CD4-positive, alpha-beta T cell treated with Interleukin-6 at 100 ng/mL for 8 hours (primary cell): Measurements from ENCODE around the gene H2AZ1.
A peak's percentile ranks its signal among the peaks of the same experiment; 100 is the strongest.
"Not testable (repeated sequence)": the region's sequence is repeated elsewhere in the genome, so short reads cannot be mapped to it uniquely, and the experiment has no call there.

Experiments used
- DNase-seq: peaks from one replicate; pipeline ENCODE4 v3.0.0-alpha.2; 2020; ENCODE audit warnings: mixed read lengths, low spot score

The H2AZ1 gene

DNA sequence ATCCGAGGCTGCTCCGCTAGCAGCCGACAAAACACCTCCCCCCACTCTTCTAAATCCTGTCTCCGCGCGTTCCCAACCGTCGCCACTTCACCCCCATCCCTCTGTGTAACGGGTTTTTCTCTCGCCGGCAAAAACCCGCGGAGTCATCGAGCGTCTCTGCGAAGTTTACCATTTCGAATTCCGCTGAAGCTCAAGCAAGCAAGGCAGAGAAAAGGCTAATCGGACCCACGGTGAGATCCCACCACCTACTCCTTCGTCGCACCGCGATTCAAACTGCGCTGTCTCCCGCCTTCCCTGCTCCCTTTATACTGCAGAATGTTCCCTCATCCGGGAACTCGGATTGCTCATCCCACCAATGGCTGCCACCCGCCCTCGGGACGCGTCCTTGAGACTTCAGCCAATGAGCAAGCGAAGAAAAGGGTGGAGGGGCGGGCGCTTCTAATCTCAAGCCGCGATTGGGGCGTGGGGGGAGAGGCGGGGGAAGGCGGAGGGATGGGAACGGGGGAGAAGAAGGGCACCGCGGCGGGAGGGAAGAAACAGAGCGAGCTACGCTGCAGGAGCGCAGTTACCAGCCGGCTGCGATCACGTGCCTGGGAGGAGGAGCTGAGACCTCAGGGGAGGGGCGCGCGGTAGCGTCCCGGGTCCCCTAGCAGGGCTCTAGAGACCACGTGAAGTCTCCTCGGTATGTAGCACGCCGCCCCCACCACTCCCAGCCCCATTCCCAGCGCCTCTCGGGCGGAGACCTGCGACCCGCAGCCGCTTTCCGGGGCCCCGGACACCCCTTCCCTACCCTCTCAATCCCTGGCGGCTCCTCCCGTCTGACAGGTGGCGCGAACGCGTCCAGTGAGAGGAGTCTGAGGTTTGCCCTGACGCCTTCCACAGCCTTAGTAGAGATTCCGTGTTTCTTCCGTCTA, at the start of gene H2AZ1:
Gene H2AZ1 (minus strand): TSS at position 277 of the 914 bp plus-strand sequence. CDS start 105 bp downstream, at position 172.
- DNase-seq = peak; percentile 98

DNA sequence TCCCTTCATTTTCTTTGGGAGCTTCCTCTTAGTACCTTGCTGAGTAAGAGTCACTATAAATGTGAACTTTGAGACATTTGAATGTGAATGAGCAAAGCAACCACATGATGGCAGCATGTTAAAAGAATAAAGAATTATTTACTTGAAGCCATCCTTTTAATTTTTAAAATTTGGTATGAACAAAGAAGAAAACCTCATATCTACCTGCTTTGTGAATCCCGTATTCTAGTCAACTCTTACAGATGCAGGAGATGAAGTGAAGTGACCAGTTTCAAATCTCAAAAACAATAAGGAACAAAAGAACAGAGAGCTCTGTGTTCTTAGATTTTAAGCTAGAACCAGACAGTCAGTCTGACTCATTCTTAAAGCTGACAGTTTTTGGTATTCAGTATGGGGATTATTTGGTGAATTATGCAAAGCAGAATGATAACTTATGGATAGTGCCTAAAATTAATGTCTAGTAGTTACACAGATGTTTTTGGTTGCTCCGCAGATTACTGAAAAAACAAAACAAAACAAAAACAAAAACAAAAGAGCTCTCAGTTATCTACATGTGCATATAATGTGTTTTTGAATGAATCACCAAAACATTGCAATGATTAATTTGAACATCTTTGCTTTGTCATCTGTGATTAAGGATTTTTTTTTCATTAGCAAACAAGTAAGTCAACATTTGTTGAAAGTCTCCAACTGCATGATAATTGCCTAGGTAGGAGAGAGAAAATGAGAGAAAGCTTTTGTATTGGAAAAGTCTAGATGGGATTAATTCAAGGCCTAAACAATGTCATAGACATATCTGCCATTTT, 48.2 kb upstream of the H2AZ1 start:
- DNase-seq = no peak

DNA sequence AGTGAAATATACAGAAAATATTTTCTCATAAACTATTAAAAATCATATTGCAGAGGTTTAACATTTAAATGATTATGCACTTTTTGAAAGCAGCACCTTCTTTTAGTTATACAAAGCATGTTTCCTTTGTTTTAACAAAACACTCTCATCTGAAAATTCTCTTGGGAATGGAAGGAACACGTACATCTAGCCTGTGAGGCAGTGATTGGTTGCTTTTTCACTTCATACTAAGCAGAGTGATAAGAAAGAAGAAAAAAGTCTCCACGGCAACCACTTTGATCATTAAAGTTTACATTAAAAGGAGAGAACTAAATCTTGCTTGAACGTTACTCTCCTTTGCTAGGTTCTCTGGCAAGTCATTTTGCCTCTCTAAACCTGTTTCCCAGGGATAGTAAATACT, 41.7 kb upstream of the H2AZ1 start:
- no peak for DNase-seq

DNA sequence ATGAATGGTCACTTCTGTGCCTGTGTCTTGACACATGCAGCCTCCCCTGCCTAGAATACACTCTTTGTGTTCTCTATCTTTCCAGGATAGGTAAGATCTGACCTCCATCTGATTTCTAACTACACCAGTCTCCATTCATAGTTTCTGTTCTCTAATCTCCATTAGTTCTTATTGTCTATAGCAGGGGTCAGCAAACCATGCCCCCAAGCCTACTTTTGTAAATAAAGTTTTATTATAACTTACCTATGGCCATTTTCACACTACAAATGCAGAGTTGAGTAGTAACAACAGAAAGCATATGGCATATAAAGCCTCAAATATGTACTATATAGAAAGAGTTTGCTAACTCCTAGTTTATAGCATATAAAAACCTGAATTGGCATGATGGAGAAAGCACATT, 37.6 kb upstream of the H2AZ1 start:
- DNase-seq = no peak

DNA sequence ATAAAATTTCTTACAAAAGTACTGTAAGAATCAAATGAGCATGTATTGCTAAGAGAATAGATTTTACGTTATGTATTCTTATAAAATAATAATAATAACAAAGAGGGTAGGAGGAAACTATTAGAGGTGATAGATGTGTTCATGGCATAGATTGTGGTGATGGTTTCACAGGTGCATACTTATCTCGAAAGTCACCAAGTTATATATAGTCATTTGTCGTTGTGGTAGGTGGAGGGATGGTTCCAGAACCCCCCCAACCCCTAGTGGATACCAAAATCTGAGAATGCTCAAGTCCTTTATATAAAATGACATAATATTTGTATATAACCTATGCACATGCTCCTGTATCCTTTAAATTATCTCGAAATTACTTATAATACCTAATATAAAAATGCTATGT, 36.7 kb upstream of the H2AZ1 start:
- no peak for DNase-seq

DNA sequence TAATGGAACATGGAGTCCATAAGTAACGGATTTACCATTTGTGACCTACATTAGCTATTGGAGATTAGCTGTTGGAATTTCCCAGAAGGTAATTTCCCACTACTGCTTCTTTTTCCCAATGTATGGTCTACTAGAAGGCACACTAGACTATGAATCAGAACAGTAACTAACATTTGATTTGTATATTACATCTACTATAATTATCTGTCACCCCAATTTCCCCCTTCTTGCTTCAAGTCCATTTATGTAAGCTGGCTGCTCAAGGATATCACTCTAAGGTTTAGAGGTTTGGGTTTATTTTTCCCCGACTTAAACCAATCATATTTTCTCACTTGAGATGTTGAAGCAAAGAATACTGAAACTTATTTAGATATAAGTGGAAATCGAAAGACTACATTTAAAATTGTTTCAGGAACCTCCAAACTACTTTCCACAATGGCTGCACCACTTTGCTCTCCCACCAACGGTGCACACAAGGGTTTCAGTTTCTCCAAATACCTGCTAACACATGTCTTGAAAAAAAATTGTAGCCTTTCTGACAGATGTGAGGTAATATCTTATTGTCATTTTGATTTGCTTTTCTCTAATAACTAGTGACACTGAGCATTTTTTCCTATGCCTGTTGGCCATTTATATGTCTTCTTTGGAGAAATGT, 33.3 kb upstream of the H2AZ1 start:
- DNase-seq = no peak

DNA sequence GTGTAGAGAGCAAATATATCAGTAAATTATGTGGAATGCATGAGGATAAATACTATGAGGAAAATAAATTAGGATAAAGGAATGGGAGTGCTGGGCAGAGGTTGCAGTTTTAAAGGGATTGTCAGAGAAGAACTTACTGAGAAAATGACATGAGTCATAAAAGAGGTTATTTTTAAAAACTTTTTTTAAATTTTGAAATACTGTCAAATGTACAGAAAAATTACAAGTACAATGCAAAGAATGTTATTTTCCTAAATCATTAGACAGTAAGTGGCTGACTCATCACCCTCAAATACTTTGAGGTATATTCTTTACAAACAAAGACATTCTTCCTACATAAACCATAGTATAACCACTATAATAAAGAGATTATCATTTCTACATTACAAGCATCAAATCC, 29.8 kb upstream of the H2AZ1 start:
- no peak for DNase-seq

DNA sequence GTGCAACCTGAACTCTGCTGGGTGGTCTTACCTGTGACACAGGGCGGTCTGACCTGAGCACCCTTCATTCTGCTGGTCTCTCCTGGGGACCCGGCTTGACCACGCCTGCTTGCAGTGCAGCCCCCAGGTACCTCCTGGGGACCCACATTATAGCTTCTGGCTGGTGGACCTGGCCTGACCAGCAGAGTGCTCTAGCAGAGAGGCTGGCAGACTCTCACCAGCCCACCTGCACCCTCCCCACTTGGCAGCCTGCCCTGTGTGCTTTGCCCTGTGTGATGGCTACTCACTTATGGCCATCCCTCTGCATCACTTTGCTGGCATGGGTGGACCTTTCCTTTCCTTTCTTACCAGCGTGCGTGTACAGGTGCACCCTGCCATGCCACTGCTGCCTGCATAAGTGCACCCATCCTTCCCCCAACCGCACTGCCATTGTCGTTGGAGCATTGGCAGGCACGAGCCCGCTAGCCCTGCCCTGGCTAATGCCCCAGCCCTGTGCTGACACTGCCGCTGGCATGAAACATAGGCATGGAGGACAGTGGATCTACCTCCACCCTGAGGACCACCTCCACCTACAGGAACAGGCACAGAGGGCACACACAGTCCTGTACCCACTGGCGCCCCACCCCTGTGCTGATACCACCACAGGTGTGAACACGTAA, 21.5 kb upstream of the H2AZ1 start:
- DNase-seq = no peak

DNA sequence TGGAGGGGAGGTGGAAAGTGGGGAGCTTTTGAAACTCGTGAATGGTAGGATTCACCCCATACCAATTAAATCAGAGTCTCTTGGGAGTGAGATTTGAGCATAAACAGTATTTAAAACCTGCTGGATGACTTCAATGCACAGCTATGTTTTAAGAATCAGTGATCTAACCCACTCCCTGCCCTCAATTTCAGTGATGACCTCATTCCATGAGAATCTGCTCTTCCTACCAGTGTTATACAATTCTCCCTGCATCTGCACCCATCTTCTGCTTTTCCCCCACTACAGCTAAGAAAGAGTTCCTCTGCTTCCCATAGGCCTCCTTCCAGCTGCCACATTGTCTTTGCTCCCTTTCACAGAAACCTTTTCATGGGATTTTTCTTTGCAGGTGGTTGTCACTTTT, 18.3 kb upstream of the H2AZ1 start:
- no peak for DNase-seq

DNA sequence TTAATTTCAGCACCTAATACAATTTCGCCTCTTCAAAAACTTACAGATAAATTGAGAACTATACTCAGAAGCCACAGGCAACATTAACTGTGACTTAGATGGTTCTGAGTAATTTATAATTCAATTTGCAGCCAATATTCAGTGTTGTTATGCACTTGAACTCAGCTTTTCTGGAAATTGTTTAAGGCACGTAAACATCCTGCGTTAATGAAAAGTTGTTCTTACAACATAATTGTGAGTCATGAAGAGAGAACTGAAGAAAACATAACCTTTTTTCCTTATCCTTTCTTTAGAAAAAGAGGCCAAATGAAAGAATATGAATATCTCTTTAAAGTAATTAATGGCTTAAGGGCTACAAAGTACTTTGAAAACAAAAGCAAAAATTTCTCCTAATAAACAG, 16.6 kb upstream of the H2AZ1 start:
- no peak for DNase-seq

DNA sequence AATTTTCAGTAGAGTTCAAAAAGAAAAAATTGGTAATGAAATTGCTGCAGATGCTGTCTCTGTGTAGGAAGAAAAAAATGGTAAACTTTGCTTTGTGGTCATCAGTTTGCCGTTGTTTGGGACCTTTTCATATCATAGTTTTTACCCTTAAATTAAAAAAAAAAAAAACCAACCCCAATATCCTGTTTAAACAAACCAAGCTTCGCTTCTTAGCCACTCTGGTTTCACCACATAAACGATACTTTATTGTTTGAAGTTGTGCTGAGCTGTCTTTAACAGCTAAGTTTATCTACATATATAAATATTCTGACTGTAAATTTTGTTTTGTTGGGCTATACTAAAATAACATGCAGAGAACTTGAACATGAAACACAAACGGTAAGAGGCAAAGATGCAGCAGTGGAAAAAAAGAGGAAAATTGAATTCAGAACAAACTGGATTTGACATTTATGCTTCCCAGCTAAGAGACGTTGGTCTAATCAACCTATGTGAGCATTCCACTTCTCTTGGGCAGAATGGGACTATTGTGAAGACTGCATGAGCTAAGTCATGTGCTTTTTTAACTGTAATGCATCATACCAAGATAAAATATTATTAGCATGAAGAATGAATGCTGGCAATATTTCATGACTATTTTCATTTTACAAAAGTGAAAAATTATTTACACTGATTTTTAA, 15.7 kb upstream of the H2AZ1 start:
- DNase-seq = peak; percentile 21

DNA sequence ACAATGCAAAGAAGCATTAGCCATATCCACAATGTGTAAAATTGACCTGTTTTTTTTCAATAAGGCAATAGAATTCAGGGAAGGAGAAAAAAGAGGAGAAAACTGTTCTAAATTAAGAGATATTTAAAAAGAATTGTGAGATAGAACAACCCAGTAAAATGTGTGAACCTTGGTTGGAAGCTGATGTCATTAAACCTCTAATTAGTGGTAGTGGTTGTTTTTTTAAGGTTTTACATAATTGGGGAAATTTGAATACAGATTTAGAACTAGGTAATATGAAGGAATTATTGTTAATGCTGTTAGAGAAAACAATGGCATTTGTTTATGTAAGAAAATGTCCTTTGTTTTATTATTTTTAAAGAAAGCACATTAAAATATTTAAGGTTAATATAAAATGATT, 15.1 kb upstream of the H2AZ1 start:
- DNase-seq = no peak

DNA sequence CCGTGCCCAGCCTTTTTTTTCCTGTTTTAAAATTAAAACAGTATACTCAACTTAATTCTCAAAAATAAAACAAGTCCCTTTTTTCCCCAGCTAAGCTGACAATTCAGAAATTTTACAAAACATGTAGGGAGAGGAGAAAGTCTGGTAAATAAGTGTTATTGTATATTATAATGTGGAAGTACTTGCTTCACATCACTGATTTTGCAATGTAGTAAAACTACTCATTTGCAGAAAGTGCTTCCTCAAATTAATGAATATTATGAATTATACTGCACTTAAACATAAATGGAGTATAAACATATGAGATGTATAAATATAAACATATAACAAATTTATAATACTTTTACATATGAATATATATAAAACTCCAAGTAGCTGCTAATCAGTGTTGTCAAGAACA, 11.6 kb upstream of the H2AZ1 start:
- DNase-seq = no peak

DNA sequence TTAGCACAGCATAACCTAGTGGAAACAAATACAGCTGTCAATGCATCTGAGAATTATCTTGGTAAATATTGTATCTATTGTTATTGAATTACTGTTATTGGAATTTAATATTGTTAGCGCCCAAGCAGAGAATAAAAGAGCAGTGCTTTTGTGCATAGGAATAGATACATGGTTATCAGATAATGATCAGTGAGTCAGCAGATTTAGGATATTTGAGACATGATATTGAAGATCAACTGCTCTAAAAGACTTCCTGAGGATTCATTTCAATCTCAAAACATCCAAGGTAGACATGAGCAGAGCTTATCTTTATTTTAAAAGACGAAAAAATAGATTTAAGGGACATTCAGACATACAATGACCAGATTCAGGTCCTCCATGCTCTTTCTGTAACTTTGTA, 10.6 kb upstream of the H2AZ1 start:
- DNase-seq = no peak

DNA sequence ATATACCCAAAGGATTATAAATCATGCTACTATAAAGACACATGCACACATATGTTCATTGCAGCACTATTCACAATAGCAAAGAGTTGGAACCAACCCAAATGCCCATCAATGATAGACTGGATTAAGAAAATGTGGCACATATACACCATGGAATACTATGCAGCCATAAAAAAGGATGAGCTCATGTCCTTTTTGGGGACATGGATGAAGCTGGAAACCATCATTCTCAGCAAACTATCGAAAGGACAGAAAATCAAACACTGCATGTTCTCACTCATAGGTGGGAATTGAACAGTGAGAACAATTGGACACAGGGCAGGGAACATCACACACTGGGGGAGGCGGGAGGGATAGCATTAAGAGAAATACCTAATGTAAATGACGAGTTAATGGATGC, 8.1 kb upstream of the H2AZ1 start:
- DNase-seq = not testable (repeated sequence)

DNA sequence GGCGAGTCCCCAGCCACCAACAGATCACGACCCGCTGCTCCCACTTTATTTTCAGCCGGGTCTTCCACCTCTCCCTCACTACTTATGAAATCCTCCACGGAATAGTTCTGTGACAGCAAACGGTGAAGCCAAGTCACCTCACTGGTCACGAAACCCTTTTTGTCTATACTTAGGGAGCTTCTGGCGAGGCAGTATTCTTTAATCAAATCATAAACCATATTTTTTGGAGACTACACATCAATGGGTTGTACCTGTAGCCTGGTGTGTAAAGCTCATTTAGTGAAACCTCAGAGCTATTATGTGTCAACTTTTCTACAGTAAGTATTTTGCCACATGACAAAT, 809 bp upstream of the H2AZ1 start:
- no peak for DNase-seq

DNA sequence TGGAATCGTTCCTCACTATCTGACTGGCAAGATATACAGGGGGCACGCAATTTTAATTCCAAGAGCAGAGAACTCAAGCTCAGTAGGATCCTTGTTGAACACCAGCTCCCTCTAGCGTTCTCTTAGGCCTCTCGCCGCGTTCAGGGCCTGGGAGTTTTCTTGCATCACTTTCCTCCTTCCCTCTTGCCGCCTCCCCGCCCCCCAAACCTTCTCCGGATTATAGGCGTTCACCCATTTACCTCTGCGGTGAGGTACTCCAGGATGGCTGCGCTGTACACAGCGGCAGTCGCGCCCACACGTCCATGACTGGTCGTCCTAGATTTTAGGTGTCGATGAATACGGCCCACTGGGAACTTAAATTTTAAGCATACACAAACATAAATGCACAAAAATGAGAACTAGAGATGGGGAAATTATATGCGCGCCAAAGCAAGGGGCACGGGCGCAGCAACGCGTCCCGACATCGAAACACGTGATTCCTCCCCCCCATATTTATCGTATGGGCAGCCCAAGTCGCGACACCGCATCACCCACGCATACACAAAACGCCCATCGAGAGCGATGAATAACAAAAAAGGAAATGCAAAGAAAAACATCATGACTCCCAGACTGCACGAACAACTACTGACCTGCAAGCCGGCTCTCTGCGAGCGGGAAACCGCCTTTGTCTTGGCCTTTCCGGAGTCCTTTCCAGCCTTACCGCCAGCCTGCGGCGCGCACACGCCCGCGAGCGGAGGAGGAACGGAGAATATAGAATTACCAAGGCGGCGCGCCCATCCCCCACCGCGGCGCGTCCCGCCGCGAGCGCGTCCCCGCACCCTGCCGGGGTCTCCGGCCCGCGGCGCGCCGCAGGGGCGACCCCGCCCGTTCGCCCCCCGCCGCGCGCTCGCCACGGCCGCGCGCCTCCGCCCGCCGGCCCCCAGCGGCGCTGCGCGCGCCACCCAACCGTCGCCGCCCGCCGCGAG, 759 bp downstream of the H2AZ1 start:
- DNase-seq = peak; percentile 90

DNA sequence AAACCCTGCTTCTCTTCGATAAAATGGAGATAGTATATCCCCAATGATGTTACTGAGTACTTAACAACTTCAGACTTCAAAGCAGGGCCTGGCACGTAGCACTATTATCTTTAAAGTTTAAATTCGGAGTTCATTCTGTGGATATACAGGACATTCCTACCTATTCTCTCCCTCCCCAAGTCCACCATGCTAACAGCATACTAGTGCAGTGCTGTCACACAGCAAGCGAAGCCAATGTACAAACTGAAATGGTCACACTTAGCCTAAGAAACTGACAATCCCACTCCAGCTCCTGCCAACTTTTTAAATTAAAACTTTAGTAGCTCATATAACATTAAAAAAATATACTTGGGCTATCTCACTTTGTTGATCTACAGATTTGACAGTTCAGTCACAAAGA, 2.5 kb downstream of the H2AZ1 start:
- no peak for DNase-seq

DNA sequence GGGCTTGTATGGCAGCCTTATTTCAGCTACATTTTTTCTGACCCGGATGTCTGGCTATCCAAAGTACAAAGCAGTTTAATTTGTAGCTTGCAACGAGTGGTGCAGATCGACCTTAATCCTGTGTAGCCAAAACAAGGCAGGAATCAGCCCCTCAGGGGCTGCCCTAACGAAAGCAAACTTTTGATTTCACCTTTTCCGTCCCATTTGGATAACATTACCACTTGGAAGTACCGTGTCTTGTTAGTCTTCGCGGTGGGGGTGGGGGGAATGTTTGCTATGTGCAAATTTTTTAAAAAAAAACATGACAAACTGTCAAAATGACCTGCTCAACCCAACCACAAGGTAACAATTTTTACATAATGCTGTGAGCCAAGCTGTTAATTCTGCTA, 2.9 kb downstream of the H2AZ1 start:
- DNase-seq = no peak

DNA sequence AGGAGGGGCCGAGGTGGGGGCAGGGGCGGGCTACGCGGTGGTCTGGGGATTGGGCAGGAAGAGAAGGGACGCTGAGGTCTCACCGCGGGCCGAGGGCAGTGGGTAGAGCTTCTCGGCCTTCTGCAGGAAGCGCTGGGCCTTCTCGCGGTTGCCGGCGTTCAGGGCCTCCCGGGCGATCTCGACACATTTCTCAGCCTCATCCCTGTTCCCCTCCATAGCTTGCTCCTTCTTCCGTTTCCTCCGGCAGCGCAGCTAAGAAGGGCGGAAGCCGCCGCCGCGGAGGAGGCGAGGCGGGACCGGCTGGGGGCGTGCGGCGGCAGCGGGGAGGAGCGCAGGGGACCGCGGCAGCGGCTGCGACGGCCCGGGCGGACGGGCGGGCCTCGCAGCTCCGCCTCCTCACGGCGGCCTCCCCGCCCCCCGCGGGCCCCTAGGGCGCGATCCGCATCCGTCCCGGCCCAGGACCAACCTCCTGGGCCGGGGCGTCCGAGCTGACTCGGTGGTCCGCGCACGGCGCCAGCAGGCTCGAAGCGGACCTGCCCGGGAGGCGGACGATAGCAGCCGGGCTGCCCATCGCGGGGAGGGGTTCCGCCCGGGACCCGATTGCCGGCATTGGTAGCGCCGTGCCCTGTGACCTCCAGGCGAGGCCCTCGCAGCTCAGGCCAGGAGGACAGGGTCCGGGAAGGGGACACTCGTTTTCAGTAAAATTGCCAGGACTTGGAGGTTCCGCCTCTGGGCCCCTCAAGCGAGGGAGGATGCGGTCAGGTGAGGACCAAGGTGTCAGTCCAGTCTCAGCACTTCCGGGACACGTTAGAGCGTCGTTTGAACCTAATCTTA, 3.5 kb downstream of the H2AZ1 start, which contains the start of gene DNAJB14:
Gene DNAJB14 (minus strand): TSS at position 263 of the 834 bp plus-strand sequence. CDS start 47 bp downstream, at position 216.
- DNase-seq = peak; percentile 78
